ENCODE measurements around the gene IL2RG.

DNA sequence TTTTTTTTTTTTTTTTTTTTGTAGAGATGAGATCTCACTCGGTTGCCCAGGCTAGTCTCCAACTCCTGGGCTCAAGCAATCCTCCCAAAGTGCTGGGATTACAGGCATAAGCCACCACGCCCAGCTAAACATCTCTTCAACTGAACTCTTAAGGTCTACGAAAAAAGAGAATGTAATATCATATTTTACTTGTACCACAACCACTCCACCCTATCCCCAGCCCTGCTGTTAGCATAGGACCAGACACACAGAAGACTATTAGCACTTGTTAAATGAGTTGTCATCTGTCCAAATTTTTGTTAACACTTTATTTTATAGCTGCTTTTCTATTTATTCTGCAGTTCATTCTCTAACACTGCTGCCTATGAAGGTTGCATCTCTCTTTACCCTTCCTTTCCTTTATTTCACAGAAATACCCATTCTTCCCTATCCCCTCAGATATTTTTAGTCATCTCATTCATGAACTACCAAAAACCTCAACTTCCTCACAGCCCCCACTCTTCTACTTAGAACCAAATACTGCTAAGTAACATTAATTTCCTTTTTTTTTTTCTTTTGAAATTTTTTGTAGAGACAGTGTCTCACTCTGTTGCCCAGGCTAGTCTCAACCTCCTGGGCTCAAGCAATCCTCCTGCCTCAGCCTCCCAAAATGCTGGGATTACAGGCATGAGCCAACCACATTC, 53.4 kb downstream of the IL2RG start:
- TF ChIP-seq GATA2 (IDR thresholded peaks at IDR 0.05; ENCODE audit: low read depth, low read length): no peak
- TF ChIP-seq GATA3 (IDR thresholded peaks at IDR 0.05; ENCODE audit: low read depth, low read length): no peak

All from SH-SY5Y (cell line).